ENCODE data around the gene CRELD2.

Gene CRELD2

DNA sequence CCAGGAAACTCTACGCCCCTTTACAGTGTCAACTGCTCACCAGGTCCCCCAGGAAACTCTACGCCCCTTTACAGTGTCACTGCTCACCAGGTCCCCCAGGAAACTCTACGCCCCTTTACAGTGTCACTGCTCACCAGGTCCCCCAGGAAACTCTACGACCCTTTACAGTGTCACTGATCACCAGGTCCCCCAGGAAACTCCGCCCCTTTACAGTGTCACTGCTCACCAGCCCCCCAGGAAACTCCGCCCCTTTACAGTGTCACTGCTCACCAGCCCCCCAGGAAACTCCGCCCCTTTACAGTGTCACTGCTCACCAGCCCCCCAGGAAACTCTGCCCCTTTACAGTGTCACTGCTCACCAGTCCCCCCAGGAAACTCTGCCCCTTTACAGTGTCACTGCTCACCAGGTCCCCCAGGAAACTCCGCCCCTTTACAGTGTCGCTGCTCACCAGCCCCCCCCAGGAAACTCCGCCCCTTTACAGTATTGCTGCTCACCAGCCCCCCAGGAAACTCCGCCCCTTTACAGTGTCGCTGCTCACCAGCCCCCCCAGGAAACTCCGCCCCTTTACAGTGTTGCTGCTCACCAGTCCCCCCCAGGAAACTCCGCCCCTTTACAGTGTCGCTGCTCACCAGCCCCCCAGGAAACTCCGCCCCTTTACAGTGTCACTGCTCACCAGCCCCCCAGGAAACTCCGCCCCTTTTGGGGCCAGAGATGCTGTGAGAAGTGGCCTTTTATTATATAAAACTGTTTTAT, 26.8 kb downstream of the CRELD2 start:
- peak in 1 of 2 donors; percentile 55 for DNase-seq (ENCODE audit: low read depth in 2 of 2)

DNA sequence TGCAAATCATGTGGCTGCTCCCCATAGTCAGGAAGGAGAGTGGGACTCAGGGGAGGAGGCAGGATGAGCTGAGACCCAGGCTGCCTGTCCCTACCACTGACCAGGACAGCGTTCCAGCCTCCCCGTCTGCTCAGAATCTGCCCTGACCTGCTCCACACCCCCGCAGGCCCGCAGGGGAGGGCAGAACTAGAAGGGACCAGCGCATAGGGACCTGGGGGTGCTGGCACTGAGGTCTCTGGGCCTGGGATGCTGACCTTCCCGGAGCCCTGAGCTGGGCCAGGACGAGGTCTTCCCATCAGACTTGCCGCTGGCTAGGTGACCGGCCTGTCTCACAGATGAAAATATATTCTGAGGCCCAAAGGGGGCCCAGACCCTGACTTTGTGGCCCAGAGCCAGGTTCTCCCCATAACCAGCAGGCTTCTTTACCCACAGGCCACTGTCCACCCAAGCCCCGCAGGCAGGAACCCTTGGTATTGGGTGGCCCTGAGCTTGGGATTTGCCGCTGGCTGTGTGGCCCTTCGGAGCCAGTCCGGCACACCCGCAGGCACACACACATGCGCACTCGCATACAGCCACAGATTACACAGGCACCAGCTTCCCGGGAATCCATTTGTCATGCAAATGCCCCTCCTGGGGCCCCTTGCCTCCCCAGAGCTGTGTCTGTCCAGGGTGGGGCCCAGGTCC, 28.3 kb downstream of the CRELD2 start:
- no peak for DNase-seq (ENCODE audit: low read depth in 2 of 2)

DNA sequence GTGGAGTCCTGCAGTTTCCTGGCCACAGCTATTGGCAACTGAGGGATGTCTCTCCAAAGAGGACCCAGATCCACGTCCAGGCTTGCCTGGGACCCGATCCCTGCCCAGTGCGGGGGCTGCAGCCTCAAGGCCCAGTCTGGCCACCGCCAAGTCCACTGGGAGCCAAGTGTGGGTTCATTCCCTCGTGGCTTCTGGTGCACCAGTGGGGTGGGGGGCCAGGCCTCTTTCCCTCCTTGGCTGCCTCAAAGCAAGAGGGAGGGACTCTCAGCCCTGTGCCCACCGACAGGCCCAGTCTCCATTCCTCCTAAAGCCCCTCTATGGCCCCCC, 28.8 kb downstream of the CRELD2 start:
- DNase-seq (ENCODE audit: low read depth in 2 of 2) = no peak

DNA sequence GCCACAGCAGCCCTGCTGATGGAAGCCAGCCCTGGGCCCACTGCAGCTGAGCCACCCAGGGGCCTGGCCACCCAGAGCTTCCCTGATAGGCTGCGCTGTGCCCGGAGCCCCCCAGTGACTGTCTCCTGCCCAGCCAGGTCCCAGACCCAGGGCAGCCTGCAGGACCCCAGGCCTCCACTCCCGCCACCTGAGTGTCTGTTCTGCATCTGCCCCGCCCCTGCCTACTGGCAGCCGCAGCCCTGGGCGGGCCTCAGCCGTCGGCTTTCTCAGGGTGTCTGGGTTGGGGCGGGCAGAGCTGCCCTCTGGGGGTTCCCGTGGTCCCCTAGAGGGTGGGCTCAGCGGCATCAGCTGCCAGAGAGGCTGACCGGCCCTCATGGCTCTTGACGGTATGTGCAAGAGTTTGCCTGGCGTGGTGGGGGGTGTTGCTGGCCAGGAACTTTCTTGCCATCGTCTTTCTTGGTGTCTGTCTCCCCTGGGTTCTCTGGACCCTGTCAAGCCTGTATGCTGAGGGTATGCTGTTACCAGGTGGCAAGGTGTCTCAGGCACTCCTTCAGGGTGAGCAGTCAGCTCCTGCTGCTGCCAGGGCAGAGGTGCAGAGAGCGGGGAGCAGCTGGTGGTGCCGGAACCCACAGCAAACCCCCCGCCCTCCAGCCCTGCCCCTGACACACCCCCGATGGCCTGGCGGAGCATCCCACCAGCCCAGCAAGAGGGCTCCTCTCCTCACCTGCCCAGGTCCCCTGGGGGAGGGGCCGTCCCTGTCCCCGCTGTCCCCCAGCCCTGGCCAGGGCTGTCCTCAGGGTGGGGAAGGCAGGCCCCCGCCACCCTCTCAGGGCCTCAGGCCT, 29.9 kb downstream of the CRELD2 start:
- no peak for DNase-seq (ENCODE audit: low read depth in 2 of 2)

DNA sequence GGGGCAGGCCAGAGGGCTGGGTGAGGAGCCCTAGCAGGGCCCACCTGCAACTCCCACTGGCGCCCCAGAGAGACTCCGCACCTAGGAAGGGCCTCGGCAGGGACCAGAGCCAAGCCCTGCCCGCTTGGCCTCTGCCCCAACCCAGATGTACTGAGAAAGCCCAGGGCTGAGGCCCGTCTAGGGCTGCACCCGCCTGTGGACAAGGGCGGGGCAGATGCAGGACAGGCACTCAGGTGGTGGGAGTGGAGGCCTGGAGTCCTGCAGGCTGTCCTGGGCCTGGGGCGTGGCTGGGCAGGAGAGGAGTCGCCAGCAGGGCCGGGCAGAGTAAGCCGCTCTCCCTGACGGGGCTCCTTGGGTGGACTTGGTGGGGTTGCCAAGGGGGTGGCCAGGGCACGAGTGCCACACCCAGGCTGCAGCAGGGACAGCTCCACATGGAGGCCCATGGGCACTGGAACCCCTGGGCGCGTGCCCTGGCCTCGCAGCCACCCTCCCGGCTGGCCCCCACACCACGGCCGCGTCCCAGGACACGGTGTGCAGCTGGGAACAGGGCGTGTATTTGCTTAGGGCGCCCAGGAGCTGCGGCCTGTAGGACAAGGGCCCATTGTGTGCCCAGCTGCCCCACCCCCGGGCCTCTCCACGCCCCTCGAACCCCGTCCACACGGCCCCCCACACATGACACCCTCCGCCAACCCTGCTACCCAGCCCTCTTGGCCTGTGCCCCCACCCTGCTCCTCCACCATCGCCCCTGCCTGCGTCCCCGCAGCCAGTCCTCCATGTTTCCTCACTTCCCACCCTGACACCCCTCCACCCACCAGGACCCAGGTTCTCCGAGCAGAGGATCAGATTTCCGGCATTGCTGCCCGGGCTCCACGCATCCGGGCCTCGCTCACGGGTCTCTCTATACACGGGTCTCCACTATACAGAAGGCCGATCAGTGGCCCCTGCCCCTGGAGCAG, 30.8 kb downstream of the CRELD2 start:
- no peak for DNase-seq (ENCODE audit: low read depth in 2 of 2)

DNA sequence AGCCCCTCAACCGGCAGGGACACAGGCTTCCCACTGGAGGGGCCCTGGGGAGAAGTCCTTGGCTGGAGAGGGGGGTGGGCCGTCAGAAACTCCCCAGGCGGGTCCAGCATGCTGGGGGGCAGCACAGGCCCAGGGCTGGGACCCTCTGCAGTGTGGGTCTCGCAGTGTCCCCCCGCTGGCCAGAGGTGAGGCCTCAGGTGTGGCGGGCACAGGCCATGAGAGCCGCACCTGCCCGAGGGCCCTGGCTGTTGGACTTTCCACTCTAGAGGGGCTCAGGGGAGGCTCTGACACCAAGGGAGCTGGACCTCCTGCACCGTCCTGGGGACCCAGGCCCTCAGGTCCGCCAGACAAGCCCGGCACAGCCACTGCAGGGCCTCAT, 31.5 kb downstream of the CRELD2 start:
- DNase-seq (ENCODE audit: low read depth in 2 of 2) = no peak

DNA sequence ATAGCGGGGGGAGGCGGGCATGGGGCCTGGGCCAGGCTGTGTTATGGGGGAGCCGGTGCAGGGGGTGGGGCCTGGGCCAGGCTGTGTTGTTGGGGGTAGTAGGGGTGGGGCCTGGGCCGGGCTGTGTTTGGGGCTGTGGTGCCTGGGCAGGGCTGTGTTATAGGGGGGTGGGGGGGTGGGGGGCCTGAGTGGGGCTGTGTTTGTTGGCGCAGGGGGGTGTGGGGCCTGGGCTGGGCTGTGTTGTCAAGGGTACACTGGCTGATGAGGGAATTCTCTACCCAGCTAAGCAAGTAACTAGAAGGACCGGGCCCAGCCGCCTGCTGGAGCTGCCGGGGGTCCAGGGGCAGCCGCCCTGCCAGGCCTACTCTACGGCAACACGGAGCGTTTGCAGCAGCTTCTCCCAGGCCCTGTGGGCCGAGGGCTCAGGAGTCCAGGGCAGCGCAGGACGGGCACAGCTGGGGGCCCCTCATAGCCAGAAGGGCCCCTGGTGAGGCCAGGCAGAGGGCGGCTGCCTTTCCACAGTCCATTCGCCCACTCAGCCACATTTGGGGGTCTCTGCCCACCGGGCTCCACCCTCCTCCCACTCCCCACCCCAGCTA, 32.1 kb downstream of the CRELD2 start:
- DNase-seq (ENCODE audit: low read depth in 2 of 2) = no peak

DNA sequence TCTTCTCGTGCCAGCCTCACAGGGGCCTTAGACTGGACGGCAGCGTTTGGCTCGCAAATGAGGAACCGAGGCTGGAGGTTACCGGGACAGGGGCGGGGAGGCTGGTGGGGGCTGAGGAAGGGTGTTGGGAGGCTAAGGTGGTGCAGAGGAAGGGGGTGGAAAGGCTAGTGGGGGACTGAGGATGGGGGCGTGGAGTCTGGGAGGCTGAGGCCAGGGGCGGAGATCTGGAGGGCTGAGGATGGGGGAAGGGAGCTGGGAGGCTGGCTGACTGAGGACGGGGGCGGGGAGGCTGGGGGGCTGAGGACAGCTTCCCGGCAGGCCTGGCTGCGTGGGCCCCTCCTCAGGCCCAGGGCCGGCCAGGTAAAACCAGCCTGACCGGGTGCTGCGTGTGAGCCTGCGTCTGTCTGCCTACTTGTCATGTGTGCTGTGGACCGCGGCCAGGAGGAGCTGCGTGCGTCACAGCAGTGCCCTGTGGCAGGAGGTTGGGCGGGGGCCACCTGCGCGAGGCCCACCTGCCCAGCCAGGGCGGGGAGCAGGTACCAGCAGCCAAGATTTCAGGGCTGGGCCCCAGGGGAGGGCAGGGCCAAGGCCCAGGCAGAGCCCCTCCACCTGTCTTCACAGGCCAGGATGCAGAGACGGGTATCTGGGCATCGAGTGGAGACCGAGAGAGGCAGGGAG, 32.7 kb downstream of the CRELD2 start:
- DNase-seq (ENCODE audit: low read depth in 2 of 2) = peak in 1 of 2 donors; percentile 87

DNA sequence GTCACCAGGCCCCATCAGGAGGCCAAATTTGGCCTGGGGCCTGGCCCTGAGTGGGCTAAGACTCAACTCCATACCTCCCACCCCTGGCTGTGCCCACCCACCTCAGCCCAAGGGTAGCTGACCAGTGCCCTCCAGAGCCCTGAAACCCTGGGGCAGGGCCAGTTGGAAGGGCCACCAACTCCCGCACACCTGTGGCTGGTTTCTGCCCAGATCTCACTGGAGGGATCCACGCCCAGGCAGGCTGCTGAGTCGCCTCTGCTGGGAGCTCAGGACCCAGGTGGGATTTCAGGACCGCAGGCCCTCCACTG, 33.2 kb downstream of the CRELD2 start:
- no peak for DNase-seq (ENCODE audit: low read depth in 2 of 2)

DNA sequence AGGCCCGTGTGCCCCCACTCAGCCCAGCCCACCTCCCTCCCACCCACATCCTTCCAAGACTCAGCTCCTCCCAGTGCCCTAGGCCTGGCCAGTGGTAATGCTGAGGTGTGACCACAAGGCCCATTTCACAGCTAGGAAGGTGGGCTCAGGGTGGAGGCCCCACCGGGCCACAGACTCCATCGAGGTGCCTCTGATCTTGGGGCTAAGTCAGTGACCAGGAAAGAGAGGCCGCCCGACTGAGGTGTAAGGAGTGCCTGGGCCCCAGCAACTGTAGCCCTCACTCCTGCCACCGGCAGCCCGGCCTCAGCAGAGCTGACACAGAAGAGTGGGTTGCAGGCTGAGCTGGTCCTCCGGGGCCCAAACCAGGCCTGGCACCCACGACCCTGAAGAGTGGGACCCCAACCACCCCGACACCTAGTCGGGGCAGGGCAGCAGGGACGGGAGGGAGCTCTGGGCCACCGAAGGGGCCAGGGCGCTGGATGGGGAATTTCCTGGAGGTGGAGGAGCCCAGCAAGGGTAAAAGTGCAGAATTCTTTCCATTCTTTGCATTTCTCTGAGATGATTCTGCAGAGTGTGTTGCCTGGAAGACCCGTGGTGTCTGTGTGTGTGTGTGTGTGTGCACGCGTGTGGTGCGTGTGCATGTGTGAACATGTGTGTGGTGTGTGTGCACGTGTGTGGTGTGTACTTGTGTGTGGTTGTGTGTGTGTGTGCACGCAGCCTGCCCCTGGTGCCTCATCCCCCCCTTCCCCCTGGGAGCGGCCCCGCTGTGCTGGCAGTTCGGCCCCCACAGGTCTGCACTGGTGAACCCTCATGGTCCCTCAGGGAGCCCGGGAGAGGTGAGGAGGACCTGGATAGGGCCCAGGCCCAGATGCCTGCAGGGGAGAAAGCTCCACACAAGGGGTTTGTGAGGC, 33.8 kb downstream of the CRELD2 start:
- DNase-seq (ENCODE audit: low read depth in 2 of 2) = no peak

DNA sequence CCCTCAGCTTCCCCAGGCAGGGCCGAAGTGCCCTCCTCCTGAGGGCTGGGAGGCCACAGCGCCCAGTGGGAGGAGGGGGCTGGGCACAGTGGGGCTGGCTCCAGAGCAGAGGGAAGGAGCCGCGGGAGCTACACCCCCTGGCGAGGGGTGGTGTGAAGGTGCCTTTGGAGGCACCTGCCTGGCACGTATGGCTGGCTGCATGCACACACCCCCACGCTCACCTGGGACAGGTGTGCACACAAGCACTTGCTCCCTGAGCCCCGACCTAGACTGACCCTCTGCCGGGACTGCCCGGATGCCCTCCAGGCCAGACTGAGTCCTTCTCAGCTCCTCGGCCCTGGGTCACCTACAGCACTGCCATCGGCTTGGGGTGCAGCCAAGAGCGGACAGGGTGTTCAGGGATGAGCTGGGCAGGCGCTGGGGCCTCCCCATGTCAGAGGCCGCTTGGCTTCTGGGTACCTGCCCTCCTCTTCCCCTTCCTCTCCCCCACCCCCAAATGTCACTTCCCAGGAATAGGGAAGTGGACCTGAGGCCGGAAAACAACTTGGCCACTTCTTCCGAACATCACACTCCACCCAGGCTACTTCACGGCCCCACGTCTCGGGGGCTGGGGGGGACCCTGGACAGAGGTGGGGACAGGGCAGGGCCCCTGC, 34.7 kb downstream of the CRELD2 start:
- no peak for DNase-seq (ENCODE audit: low read depth in 2 of 2)

DNA sequence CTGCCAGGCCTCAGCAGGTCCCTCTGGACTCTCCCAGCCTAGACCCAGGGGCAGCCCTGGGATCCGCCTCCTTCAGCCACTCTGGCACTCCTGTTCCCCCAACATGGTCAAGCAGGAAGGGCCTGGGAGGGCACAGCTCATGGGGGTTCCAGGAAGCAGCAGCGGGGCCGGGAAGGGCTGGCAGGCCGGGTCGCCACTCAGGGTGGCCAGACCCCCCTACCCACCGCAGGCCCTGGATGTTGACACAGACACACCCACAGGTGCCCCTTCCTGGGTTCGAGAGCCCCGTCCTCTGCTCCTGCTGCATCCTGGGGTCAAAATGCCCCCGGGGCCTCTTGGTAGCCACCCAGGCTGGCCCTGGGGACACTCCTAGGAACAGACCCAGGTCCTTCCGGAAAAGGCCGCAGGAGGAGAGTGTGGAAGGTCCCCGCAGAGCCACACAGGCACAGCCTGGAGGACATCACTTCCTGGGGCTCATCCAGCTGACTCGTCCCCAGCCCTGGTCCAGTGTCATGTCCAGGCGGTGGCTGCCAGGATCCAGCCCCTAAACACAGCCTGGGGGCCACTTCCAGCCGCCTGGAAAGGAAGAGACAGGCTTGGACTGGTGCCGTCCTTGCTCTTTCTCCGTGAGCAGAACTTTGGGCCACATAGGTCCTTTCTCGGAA, 35.4 kb downstream of the CRELD2 start:
- DNase-seq (ENCODE audit: low read depth in 2 of 2) = no peak

DNA sequence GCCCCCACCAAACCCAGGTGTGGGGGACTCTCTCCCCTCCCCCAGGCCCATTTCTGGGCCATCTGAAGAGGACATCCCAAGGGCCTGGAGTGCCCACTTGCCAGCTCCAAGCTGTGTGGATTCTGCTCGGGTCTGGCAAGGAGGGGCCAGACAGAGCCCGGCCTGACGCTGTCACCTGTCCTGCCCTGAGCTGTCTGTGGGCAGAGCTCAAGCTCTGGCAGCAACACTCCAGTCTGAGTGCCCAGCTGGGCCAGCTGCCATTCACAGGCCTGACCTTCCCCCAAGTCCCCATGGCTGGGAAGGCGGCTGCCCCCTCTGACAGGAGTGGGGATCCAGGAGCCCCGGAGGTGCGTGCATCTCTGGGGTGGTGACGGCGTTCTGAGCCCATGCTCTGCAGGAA, 35.9 kb downstream of the CRELD2 start:
- DNase-seq (ENCODE audit: low read depth in 2 of 2) = no peak

DNA sequence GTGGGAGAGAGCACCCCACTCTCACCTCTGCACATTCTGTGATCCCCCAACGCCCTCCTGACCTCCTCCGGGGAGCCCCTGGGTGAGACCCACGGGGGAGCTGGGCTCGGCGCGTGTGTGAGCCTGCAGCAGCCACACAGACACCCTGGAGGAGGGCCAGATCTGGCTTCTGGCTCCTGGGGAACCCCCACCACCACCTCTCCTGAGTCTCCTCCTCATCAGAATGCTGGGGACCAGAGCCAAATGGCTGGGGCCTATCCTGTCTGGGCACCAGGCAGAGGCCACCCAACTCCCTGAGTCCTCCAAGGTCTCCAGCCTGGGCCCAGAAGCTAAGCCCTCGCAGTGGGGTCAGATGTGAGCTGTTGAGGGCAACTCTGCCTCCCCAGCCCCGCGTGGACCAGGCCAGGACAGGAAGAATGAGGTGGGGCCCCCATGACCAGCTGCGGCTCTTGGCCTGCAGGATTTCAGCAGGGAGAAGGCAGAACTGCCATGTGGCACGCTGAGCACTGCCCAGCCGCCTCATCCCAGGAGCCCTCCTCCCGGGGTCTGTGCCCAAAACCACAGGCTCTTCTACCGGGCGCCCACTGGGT, 36.7 kb downstream of the CRELD2 start:
- no peak for DNase-seq (ENCODE audit: low read depth in 2 of 2)

DNA sequence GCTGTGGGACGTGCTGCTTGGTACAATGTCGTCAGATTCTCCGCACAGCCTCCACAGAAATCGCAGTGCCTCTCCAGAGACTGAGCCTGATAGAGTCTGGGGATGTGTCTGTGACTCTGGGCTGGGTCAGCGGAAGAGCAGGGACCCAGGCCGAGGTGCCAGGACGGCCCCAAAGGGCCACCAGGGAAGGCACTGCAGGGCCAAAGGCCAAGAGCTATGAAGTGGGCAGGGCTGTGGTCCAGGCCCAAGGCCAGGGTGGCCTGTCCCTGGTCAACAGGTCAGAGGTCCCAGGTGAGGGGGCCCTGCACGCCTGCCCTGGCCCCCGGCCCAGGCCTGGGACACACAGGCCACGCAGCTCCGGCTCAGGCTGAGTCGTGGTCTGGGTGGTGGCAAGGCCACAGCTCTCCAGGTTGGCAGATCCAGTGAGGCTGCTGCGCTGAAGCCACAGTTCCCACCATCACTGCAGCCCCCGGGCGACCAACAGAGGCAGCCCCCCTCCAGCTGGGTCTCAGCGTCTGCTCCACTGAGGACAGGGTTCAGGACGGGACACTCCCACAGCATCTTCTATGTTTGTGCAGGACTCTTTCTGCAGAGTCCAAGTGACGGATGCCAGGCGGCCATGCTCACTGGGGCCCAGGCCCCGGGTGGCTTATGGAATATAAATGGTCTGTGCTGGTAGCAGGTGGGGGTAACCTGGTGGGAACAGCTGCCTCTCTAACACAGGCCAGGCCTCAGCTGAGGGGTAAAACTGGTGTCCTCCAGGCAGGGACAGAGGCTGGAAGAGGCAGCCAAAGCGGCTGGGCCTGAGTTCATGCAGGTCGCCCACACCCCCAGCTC, 37.4 kb downstream of the CRELD2 start:
- no peak for DNase-seq (ENCODE audit: low read depth in 2 of 2)

DNA sequence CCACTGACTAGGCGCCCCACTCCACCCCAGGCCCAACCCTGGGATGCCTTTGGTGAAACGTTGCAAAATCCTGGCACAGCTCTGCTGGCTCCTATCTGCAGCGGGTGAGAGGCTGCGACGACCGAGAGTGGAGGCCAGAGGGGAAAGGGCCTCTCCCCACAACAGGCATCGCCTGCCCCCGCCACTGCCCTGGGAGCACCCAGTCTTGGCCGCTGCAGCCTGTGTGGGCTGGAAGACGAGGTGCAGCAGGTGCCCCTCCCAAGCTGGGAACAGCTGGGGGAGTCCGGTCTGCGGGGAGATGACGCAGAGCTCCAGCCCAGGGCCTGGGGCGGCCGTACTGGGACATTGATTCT, 38.0 kb downstream of the CRELD2 start:
- DNase-seq (ENCODE audit: low read depth in 2 of 2) = no peak

All from stimulated activated CD8-positive, alpha-beta memory T cell treated with anti-CD3 and anti-CD28 coated beads, Interleukin-15, amount 100 ng/mL, for 48 hours (primary cell).